Tibial artery (tissue), 4 donors: ENCODE measurements around the gene ZNF521.

Source experiments
- DNase-seq, 2 donors: peaks; one replicate each; pipeline ENCODE4 v3.0.0-alpha.2; 2019
- H3K27ac ChIP-seq, 2 donors: fragments of 200-600 bp; sonication (generic) in 1 of 2; 1 replicate in 1 of 2; 2 replicates in 1 of 2; pipeline ENCODE4 v1.5.1; 2018 to 2019; ENCODE audit warnings: mild to moderate bottlenecking in 1 of 2
- H3K27me3 ChIP-seq, 2 donors: fragments of 200-600 bp; sonication (generic) in 1 of 2; one replicate each; pipeline versions ENCODE4 v1.5.1 to v1.6.0; 2016 to 2019
- H3K36me3 ChIP-seq, 3 donors: fragments of 200-600 bp; sonication (generic) in 2 of 3; one replicate each; pipeline ENCODE4 v1.5.1; 2016 to 2019; ENCODE audit warnings: mild to moderate bottlenecking in 2 of 3
- H3K4me1 ChIP-seq, 4 donors: fragments of 200-600 bp; sonication (generic) in 2 of 4; 1 replicate in 3 of 4; 2 replicates in 1 of 4; pipeline ENCODE4 v1.5.1; 2016 to 2019
- H3K4me3 ChIP-seq, 2 donors: fragments of 200-600 bp; sonication (generic) in 1 of 2; 1 replicate in 1 of 2; 2 replicates in 1 of 2; pipeline ENCODE4 v1.5.1; 2018 to 2019; ENCODE audit warnings: mild to moderate bottlenecking in 2 of 2
- H3K9me3 ChIP-seq, 3 donors: fragments of 200-600 bp; sonication (generic) in 1 of 3; one replicate each; pipeline ENCODE4 v1.5.1; 2016 to 2019
- CTCF ChIP-seq, 2 experiments: fragments of 200-600 bp in 1 of 2; fragments of 450-650 bp in 1 of 2; IDR thresholded peaks; one replicate each; pipeline ENCODE4 v1.5.1; 2017 to 2019; ENCODE audit warnings: antibody characterized with exemption in 2 of 2, mild to moderate bottlenecking in 1 of 2, moderate library complexity in 1 of 2
- intact Hi-C: fragments of 100-400 bp; cut with DNase I; formaldehyde crosslinking; loops from one replicate; pipeline ENCODE4 v1.15.0; 2023; ENCODE audit warnings: low total_unique reads

ZNF521 gene

GRCh38 chr18:25351280-25351775 lies 638 bp downstream of the ZNF521 start:
- Histone ChIP-seq H3K36me3 (no peaks in the 10 kb centered on the region), H3K9me3 (no peaks in the 10 kb centered on the region), H3K27me3 (peaks cover 0 to 19% of the 10 kb centered on the region in 2 donors), H3K4me1 (peaks cover 0 to 33% (median 5%) of the 10 kb centered on the region in 4 donors), H3K4me3 (peak overlapping the region; percentile 67 to 76), H3K27ac (peak overlapping the region; percentile 77 to 81)
- TF ChIP-seq CTCF (IDR thresholded peaks at IDR 0.05): no peak
- intact Hi-C loops: loop anchor here (5.0 to 10.0 kb wide), 2 partner anchors 119 to 153 kb away; no protein-coding TSS in a partner anchor
- peak in 1 of 2 donors; percentile 23 for DNase-seq

DNA sequence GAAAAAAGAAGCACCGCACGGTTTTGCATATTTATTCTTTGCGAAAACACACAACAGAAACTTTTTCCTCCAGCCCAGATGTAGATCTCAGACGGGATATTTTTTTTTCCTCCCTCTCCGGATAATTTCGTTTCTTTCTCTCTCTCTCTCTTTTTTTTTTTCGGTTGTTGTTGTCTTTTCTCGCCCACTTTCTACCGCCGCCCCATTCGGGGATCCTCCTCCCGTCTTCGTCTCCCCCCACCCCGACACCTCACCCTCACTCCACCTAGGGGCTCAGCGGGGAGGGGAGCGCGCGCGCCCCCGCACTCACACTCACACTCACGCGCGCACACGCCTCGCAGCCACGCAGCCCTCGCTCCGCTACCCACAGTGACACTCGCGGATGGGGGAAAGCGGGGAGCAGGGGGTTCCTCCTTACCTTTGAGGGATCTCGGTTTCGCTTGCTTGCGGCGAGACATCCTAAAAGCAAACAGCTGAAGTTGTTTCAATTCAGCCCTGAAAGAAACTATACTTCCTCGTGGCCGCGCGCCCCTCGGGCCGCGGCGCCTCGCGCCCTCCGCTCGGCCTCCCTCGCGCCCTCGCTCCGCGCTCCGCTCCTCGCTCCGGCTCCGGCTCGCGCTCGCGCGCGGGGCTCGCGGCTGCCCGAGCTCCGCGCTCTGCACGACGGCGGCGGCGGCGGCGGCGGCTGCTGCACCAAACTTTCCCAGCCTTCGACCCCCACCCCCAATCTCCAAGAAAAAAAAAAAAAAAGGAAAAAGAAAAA lies 1.3 kb downstream of the ZNF521 start:
- H3K27ac ChIP-seq: peak overlapping the region; percentile 77 to 81
- no peaks in the 10 kb centered on the region for H3K9me3 ChIP-seq
- peaks cover 0 to 33% (median 5%) of the 10 kb centered on the region in 4 donors for H3K4me1 ChIP-seq
- intact Hi-C loops: loop anchor here (5.0 to 10.0 kb wide), 2 partner anchors 118 to 154 kb away; no protein-coding TSS in a partner anchor
- H3K36me3 ChIP-seq: no peaks in the 10 kb centered on the region
- TF ChIP-seq CTCF (IDR thresholded peaks at IDR 0.05): no peak
- peaks cover 0 to 19% of the 10 kb centered on the region in 2 donors for H3K27me3 ChIP-seq
- H3K4me3 ChIP-seq: peak overlapping the region; percentile 67 to 76
- peak; percentile 66 to 77 for DNase-seq

- Histone ChIP-seq H3K27me3 (peaks cover 0 to 19% of the 10 kb centered on the region in 2 donors), H3K4me3 (peak overlapping the region; percentile 67 to 76), H3K36me3 (no peaks in the 10 kb centered on the region), H3K27ac (peak overlapping the region; percentile 77 to 81), H3K4me1 (peaks cover 0 to 33% (median 5%) of the 10 kb centered on the region in 4 donors), H3K9me3 (no peaks in the 10 kb centered on the region)
- intact Hi-C loops: loop anchor here (5.0 to 10.0 kb wide), 2 partner anchors 118 to 155 kb away; no protein-coding TSS in a partner anchor
- peak; percentile 23 to 68 for DNase-seq
- TF ChIP-seq CTCF (IDR thresholded peaks at IDR 0.05): no peak
Measured at GRCh38 chr18:25349926-25350487, 2.0 kb downstream of the ZNF521 start.

GRCh38 chr18:25349131-25349925 lies 2.6 kb downstream of the ZNF521 start:
- H3K9me3 ChIP-seq: no peaks in the 10 kb centered on the region
- H3K36me3 ChIP-seq: no peaks in the 10 kb centered on the region
- peak overlapping the region; percentile 77 to 81 for H3K27ac ChIP-seq
- H3K27me3 ChIP-seq: peaks cover 0 to 19% of the 10 kb centered on the region in 2 donors
- no peak for TF ChIP-seq CTCF (IDR thresholded peaks at IDR 0.05)
- peak overlapping the region; percentile 67 to 76 for H3K4me3 ChIP-seq
- intact Hi-C loops: no loop called here
- H3K4me1 ChIP-seq: peaks cover 0 to 33% (median 5%) of the 10 kb centered on the region in 4 donors
- peak; percentile 45 to 68 for DNase-seq
